Endothelial cell of umbilical vein (primary cell): ENCODE measurements around the gene LRRK1. TPM values are rescaled to one million over a fixed set of nuclear protein-coding genes. Genes with fewer than 3 reads are reported as not detected.

Experiments
- BruUV-seq: library from RNA; stranded (reverse); fragments of 400-500 nt; replicated peaks from 2 replicates; lab custom pipeline; 2021; lab: Mats Ljungman, UMichigan
- CTCF ChIA-PET: fragments of 300-600, 350-600 bp; sonication (Branson Sonifier 250); formaldehyde crosslinking; loops from one replicate; lab custom pipeline; 2021; ENCODE audit warnings: antibody characterized with exemption, inconsistent platforms; lab: Charles Lee
- POLR2A ChIA-PET: fragments of 300-600, 350-600 bp; sonication (Branson Sonifier 250); formaldehyde crosslinking; loops from one replicate; lab custom pipeline; 2021; ENCODE audit warnings: antibody characterized with exemption, inconsistent platforms; lab: Charles Lee
- DNase-seq: peaks from one replicate; pipeline ENCODE4 v3.0.0-alpha.2; 2011; ENCODE audit warnings: low read depth, low spot score
- FAIRE-seq: peaks from 2 replicates; lab custom pipeline; 2011; peaks lifted over from hg19 to GRCh38; lab: Jason Lieb, UNC
- H2AFZ ChIP-seq: 2 replicates; pipeline ENCODE4 v1.6.0; 2012; ENCODE audit warnings: low read depth, low read length, control low read depth, inconsistent platforms
- H3K27ac ChIP-seq: 2 replicates; pipeline ENCODE4 v1.5.1; 2011; ENCODE audit warnings: low read depth, mild to moderate bottlenecking, control low read depth, low read length, moderate library complexity; ENCODE audit not compliant: insufficient read depth
- H3K27me3 ChIP-seq, 2 experiments: 2 replicates each; pipeline versions ENCODE4 v1.6.0 to v1.6.1; 2011; ENCODE audit warnings: low read length in 2 of 2, mixed read lengths in 1 of 2; ENCODE audit not compliant: control insufficient read depth in 2 of 2, insufficient read depth in 2 of 2
- H3K36me3 ChIP-seq, 2 experiments: 2 replicates in 1 of 2; 3 replicates in 1 of 2; pipeline ENCODE4 v1.5.1; 2011; ENCODE audit warnings: low read length in 2 of 2, mild to moderate bottlenecking in 1 of 2, moderate library complexity in 1 of 2; ENCODE audit not compliant: control insufficient read depth in 2 of 2, insufficient read depth in 2 of 2; ENCODE audit errors: extremely low read depth in 1 of 2
- H3K4me1 ChIP-seq: 3 replicates; pipeline ENCODE4 v1.5.1; 2011; ENCODE audit warnings: mild to moderate bottlenecking, low read length; ENCODE audit not compliant: control insufficient read depth, insufficient read depth; ENCODE audit errors: extremely low read depth
- H3K4me2 ChIP-seq: 2 replicates; pipeline ENCODE4 v1.6.1; 2011; ENCODE audit warnings: low read length, control low read depth, mixed read lengths; ENCODE audit not compliant: insufficient read depth
- H3K4me3 ChIP-seq, 3 experiments: fragments of 200-600 bp in 1 of 3; sonication (generic), shearing (Covaris generic) in 1 of 3; replicated peaks in 1 of 3; 2 replicates each; pipeline ENCODE4 v1.5.1; 2011 to 2016; ENCODE audit warnings: control low read depth in 3 of 3, low read length in 3 of 3, mild to moderate bottlenecking in 2 of 3, inconsistent platforms in 1 of 3, low read depth in 1 of 3, moderate library complexity in 1 of 3; ENCODE audit not compliant: insufficient read depth in 1 of 3
- H3K79me2 ChIP-seq: 2 replicates; pipeline ENCODE4 v1.6.0; 2012; ENCODE audit warnings: low read length, inconsistent platforms; ENCODE audit not compliant: control insufficient read depth, insufficient read depth
- H3K9ac ChIP-seq: replicated peaks from 2 replicates; pipeline ENCODE3; 2011; ENCODE audit warnings: low read length, control low read depth; ENCODE audit not compliant: insufficient read depth; ENCODE audit errors: extremely low read depth
- H3K9me1 ChIP-seq: replicated peaks from 3 replicates; pipeline ENCODE4 v1.6.0; 2011; ENCODE audit warnings: mild to moderate bottlenecking, low read length; ENCODE audit not compliant: control insufficient read depth, insufficient read depth; ENCODE audit errors: extremely low read depth
- H3K9me3 ChIP-seq: replicated peaks from 2 replicates; pipeline ENCODE4 v1.5.1; 2012; ENCODE audit warnings: low read length, inconsistent platforms; ENCODE audit not compliant: control insufficient read depth, insufficient read depth
- H4K20me1 ChIP-seq: replicated peaks from 2 replicates; pipeline ENCODE3; 2011; ENCODE audit warnings: mild to moderate bottlenecking, low read length; ENCODE audit not compliant: control insufficient read depth, insufficient read depth; ENCODE audit errors: extremely low read depth
- CTCF ChIP-seq, 2 donors: IDR thresholded peaks; 1 replicate in 1 of 2; 2 replicates in 1 of 2; pipeline ENCODE4 v1.5.1; 2011; ENCODE audit warnings: low read length in 2 of 2, mild to moderate bottlenecking in 2 of 2, moderate library complexity in 2 of 2, control low read depth in 1 of 2, inconsistent platforms in 1 of 2, low read depth in 1 of 2; ENCODE audit not compliant: insufficient read depth in 1 of 2; ENCODE audit errors: extremely low read depth in 1 of 2
- EZH2 ChIP-seq: IDR thresholded peaks from 2 replicates; pipeline ENCODE4 v1.6.1; 2012; ENCODE audit warnings: borderline replicate concordance, low read depth, mild to moderate bottlenecking, moderate library complexity, low read length, inconsistent platforms; ENCODE audit not compliant: severe bottlenecking
- FOS ChIP-seq: IDR thresholded peaks from 2 replicates; pipeline ENCODE4 v1.6.1; 2011; ENCODE audit warnings: mild to moderate bottlenecking, low read length, moderate library complexity, borderline replicate concordance; ENCODE audit not compliant: insufficient read depth
- GATA2 ChIP-seq: IDR thresholded peaks from 2 replicates; pipeline ENCODE4 v1.7.0; 2011; ENCODE audit warnings: low read depth, mild to moderate bottlenecking, moderate library complexity, mixed read lengths, low read length; ENCODE audit not compliant: insufficient read length, insufficient read depth
- JUN ChIP-seq: IDR thresholded peaks from 2 replicates; pipeline ENCODE4 v1.6.1; 2011; ENCODE audit warnings: borderline replicate concordance, low read depth; ENCODE audit not compliant: insufficient read length, insufficient read depth
- MAX ChIP-seq: IDR thresholded peaks from 2 replicates; pipeline ENCODE4 v1.6.1; 2011; ENCODE audit not compliant: insufficient read depth, insufficient read length
- MYC ChIP-seq: IDR thresholded peaks from one replicate; pipeline ENCODE4 v1.6.1; 2011; ENCODE audit warnings: mild to moderate bottlenecking, low read depth, low read length
- POLR2AphosphoS5 ChIP-seq: IDR thresholded peaks from 2 replicates; pipeline ENCODE4 v1.6.1; 2012; ENCODE audit warnings: low read depth, mild to moderate bottlenecking, control low read depth, low read length, moderate library complexity; ENCODE audit not compliant: insufficient read depth
- dilution Hi-C: fragments of 300-500 bp; cut with MboI; formaldehyde crosslinking; loops from one replicate; pipeline ENCODE4 v1.15.0; 2019; ENCODE audit warnings: low sequenced_read_pairs; ENCODE audit not compliant: extremely low pct_ligation_motif_present
- intact Hi-C: fragments of 100-400 bp; cut with micrococcal nuclease; formaldehyde crosslinking; loops from one replicate; pipeline ENCODE4 v1.10.0; 2022
- polyA plus RNA-seq, 4 experiments: library from polyadenylated mRNA; depleted of rRNA in 3 of 4; stranded (reverse) in 3 of 4; unstranded in 1 of 4; fragments of >200 nt; gene quantifications; 2 replicates each; pipeline versions ENCODE4 v1.2.1 to v1.2.3, GENCODE V29; 2011 to 2012; ENCODE audit warnings: missing spikeins in 1 of 4
- total RNA-seq: library from RNA; stranded (reverse); gene quantifications from 2 replicates; pipeline ENCODE4 v1.2.3, GENCODE V29; 2021

The LRRK1 gene
- total and polyA plus RNA-seq, 2 donors (not counting 3 experiments of a cell fraction or from before 2014, with no cell fraction given): 11.0 to 22.1 TPM

- dilution Hi-C loops (no loop called here), intact Hi-C loops (no loop called here)
- H3K9ac ChIP-seq: no peak overlapping the region
- no peak for DNase-seq
- CTCF ChIA-PET: interaction anchor here (0.9 kb wide), 1 partner anchor 56 kb away, joined by 3 read pairs; no protein-coding TSS in a partner anchor
- no peaks in the 10 kb centered on the region for H3K4me1 ChIP-seq
- H2AFZ ChIP-seq: no peak overlapping the region
- peaks cover 4% of the 10 kb centered on the region for H3K79me2 ChIP-seq
- no peaks in the 10 kb centered on the region for H3K9me1 ChIP-seq
- BruUV-seq: no TSS peak
- H4K20me1 ChIP-seq: no peaks in the 10 kb centered on the region
- no peaks in the 10 kb centered on the region for H3K27me3 ChIP-seq
- POLR2A ChIA-PET: no interaction called here
- no peak overlapping the region for H3K4me3 ChIP-seq
- no peak for FAIRE-seq
- H3K36me3 ChIP-seq: no peaks in the 10 kb centered on the region
- no peak overlapping the region for H3K4me2 ChIP-seq
- TF ChIP-seq FOS: no peak
- no peak for TF ChIP-seq GATA2
- TF ChIP-seq POLR2AphosphoS5: no peak
- no peak for TF ChIP-seq JUN
- no peak for TF ChIP-seq MYC
- TF ChIP-seq EZH2: no peak
- no peak for TF ChIP-seq MAX
- TF ChIP-seq CTCF (IDR thresholded peaks at IDR 0.05; ENCODE audit: extremely low read depth in 1 of 2, insufficient read depth in 1 of 2, low read depth in 1 of 2, low read length in 2 of 2): no peak
- H3K9me3 ChIP-seq: no peaks in the 10 kb centered on the region
- H3K27ac ChIP-seq: no peak overlapping the region
Observed at GRCh38 chr15:100952566-100952965, 33.4 kb downstream of the LRRK1 start.
